Stimulated activated CD4-positive, alpha-beta T cell treated with anti-CD3 and anti-CD28 coated beads, Interleukin-1b, Interleukin-23, amount 100 ng/mL, for 4 hours (primary cell): ENCODE data around the gene TOLLIP.
"Not testable (repeated sequence)": the region's sequence is repeated elsewhere in the genome, so short reads cannot be mapped to it uniquely, and the experiment has no call there.

Experiments used
- DNase-seq, 2 donors: peaks; one replicate each; pipeline ENCODE4 v3.0.0-alpha.2; 2020; ENCODE audit warnings: low read depth in 2 of 2

Gene TOLLIP

GRCh38 chr11:1309498-1310317 is at the start of gene TOLLIP:
TSS of gene TOLLIP (minus strand) at chr11:1309632. CDS start at chr11:1309498, 134 bp downstream.
- peak; percentile 95 for DNase-seq

DNA sequence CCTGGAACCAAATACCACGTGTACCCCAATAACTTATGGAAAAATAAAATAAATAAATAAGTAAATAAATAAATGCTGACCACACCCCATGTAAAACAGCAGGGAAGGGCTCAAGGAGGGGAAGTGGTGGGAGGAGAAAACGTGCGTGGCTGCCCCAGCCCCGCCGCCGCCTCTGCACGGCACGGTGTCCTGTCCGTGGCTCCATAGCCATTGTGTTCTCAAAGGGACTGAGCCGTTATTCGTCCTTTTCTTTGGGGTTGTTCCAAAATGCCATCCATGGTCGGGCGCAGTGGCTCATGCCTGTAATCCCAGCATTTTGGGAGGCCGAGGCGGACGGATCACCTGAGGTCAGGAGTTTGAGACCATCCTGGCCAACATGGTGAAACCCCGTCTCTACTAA is 49.5 kb upstream of the TOLLIP start:
- DNase-seq, result not testable (repeated sequence)

- DNase-seq, result no peak
These were observed 48.9 kb upstream of the TOLLIP start for GRCh38 chr11:1358286-1358685.

- DNase-seq, result no peak
These were observed 47.1 kb upstream of the TOLLIP start for GRCh38 chr11:1356478-1356960.

DNA sequence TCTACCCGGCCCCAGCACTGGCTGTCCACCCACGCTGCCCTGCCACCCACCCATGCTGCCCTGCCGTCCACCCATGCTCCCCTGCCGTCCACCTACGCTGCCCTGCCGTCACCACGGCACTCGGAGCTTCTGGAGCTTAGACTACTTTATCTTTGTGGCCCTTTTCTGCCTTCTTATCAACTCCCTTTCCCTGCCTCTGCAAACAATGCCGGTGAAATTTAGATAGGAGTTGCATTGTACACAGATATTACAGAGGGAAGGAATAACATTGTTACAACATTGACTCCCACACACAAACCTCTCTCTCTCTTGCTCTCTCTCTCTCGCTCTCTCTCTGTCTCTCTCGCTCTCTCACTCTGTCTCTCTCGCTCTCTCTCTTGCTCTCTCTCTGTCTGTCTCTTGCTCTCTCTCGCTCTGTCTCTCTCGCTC is 46.6 kb upstream of the TOLLIP start:
- no peak for DNase-seq

DNA sequence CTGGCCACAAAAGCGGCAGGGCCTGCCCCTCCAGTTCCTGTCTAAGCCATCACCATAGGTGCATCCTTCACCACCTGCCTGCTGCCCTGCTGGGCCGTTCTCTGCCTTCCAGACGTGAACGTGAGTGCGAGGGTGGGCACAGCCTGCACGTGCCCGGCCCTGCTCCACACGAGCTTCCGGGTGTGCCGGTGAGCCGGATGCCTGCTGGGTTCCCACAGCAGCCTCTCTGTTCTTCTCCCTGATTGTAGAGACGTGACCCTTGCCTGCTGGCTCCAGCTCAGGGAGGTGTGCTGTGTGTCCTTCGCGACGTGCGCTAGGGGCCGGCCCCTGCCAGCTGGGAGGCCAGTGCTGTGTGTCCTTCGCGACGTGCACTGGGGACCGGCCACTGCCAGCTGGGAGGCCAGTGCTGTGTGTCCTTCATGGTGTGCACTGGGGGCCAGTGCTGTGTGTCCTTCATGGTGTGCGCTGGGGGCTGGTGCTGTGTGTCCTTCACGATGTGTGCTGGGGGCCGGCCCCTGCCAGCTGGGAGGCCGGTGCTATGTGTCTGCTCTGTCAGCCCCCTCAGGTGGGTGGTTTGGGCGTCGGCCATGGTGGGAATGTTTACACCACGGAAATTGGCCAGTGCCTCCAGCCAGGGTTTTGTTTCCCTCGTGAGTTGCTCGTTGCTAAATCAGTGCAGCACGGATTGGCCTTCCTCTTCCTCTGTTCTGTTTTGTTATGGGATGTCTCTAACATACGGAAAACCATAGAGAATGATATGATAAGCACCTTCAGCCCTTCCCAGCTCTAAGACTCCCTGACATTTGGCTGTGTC is 44.9 kb upstream of the TOLLIP start:
- no peak for DNase-seq

DNA sequence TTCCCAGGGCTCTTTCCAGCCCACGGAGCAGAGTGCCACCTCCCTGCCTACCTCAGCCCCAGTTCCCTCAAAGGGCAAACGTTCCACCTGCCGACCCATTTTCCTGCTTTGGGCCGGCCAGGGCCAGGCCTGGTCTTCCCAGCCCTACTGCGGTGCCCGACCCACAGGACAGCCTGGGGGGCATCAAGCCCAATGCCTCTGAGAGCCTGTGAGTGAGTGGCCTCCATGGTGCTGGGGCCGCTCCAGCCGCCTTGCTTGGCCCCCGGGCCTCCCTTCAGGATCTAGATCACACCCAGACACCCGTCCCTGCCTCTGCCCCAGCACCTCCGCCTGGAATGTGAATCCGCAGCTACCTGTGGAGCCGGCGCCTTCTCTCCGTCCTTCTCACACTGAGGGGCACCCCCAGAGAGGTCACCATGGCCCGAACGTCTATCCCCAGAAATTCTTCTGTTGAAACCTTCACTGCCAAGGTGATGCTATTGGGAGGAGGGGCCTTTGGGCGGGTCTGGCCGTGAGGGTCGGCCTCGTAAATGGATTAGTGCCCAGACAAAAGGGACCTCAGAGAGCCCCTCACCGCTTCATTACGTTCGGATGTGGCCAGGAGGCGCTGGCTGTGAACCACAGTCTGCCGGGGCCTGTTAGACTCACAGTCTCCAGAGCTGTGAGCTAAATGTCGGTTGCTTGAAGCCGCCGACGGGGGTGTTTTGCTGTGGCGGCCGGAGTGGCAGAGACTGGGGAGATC is 44.1 kb upstream of the TOLLIP start:
- DNase-seq, result no peak

- no peak for DNase-seq
These were observed 43.4 kb upstream of the TOLLIP start for GRCh38 chr11:1352696-1353382.

GRCh38 chr11:1351278-1351937 is 42.0 kb upstream of the TOLLIP start:
- no peak for DNase-seq

DNA sequence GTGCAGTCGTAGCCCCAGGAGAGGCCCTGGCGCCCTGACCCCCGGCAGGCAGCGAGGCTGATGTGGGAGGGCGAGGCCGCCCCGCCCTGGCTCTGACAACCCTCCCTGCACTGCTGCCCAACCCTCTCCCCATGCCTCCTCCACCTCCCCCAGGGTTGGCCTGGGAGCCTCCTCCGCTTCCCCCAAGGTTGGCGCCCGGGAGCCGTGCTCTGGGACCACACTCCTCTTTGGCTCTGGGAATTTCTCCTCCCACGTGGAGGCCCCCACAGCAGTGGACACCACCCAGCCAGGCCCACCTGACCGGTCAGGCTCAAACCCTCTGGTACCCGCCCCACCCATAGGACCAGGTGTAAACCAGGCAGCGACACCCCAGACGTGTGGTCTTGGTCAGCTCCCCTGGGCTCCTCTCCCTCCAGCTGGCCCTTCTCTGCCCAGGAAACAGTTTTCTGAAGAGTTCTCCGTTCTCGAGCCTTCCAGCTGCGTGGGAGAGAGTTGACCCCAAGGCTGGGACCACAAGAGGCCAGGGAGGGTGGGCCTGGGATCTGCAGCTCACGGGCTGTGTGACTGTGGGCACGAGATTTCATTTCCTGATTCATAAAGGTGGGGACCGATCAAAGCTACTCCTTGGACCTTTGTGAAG is 40.8 kb upstream of the TOLLIP start:
- no peak for DNase-seq

GRCh38 chr11:1349327-1350041 is 40.1 kb upstream of the TOLLIP start:
- no peak for DNase-seq

GRCh38 chr11:1348796-1349326 is 39.4 kb upstream of the TOLLIP start:
- DNase-seq, result no peak

GRCh38 chr11:1348146-1348795 is 38.8 kb upstream of the TOLLIP start:
- DNase-seq, result no peak

- not testable (repeated sequence) for DNase-seq
These were observed 38.1 kb upstream of the TOLLIP start for GRCh38 chr11:1347411-1347999.

DNA sequence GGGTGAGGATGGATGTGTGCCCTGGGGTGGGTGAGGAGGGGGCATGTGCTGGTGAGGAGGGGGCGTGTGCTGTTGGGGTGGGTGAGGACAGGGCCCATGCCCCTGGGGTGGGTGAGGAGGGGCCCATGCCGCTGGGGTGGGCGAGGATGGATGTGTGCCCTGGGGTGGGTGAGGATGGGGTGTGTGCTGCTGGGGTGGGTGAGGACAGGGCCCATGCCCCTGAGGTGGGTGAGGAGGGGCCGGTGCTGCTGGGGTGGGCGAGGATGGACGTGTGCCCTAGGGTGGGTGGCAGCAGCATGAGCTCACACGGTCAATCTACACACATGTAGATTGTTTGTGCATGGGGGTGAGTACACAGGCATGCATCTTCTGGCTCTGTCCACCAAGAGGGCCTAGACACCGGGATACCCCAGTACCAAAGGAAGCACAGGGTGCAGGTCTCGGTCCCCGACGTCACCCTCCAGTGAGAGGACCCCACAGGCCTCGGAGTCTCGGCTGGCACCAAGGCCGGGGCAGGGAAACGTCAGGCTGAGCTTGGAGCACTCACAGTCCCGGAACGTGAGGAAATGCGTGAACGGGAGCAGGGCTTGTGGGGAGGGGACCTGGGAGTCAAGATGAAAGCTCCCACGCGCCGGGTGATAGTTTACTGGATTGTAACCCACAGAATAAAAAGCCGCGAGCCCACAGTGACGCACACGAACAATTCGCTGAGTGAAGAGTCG is 37.4 kb upstream of the TOLLIP start:
- no peak for DNase-seq

- DNase-seq, result no peak
These were observed 36.5 kb upstream of the TOLLIP start for GRCh38 chr11:1345737-1346513.

GRCh38 chr11:1344056-1344635 is 34.7 kb upstream of the TOLLIP start:
- DNase-seq, result no peak
